ENCODE results near the gene PRRT2. TPM values are rescaled to one million over a fixed set of nuclear protein-coding genes. Genes with fewer than 3 reads are reported as not detected.
A peak's percentile ranks its signal among the peaks of the same experiment; 100 is the strongest.

The PRRT2 gene
- total and polyA plus RNA-seq, 10 of the 15 experiments (the other 5 are each of a cell fraction or from before 2014, with no cell fraction given) = 0.08 to 0.49 (median 0.12) TPM; not detected in 4

DNA sequence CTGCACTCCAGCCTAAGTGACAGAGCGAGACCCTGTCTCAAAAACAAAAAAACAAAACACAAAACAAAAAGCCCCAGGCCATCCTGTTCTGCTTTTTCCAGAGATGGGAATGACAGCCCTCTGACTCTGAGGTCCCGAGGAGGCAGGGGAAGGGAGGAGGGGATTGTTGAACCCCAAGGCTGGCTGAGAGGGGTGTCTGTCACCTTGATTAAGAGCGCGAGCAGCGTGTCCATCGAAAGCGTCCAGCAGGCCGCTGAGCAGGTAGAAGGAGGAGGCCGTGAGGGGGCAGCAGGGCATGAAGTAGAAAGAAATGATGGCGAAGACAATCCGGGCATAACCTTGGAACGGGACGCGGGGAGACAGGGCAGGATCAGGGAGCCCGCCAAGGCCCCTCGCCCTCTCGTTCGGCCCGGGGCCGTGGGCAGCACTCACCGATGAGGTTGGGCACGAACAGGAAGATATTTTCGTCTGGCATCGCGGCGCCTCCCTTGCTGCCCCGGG is 50.4 kb downstream of the PRRT2 start:
- RAD21 ChIA-PET (ENCODE audit: unreplicated experiment) = no interaction called here
- peaks cover 0 to 3% of the 10 kb centered on the region in 2 experiments; a peak in 2 of 4 replicates for H3K36me3 ChIP-seq (ENCODE audit: control insufficient read depth in 2 of 2, insufficient read depth in 2 of 2, low read length in 1 of 2)
- H2AFZ ChIP-seq (ENCODE audit: control insufficient read depth, low read depth, low read length) = peak overlapping the region; percentile 100
- no peak for FAIRE-seq
- H3K27me3 ChIP-seq (replicated peaks in 1 of 2; ENCODE audit: control insufficient read depth in 2 of 2, insufficient read depth in 2 of 2, low read length in 1 of 2) = 0 out of 4 replicates have a peak, but pooled peaks cover 0 to 1% of the 10 kb centered on the region in 2 experiments
- peak overlapping the region; percentile 95; the same call in 1 of the 2 replicates for H3K27ac ChIP-seq (ENCODE audit: control insufficient read depth, insufficient read depth)
- TF ChIP-seq YY1 (IDR thresholded peaks at IDR 0.05; ENCODE audit: low read depth, low read length) (0 out of 2 replicates have a peak, but pooled peaks have one; percentile 13), IRF4 (IDR thresholded peaks at IDR 0.05; ENCODE audit: low read depth, low read length) (no peak), NRF1 (conservative IDR thresholded peaks at IDR 0.05; ENCODE audit: low read depth, low read length) (no peak), CTCF (IDR thresholded peaks at IDR 0.05 in 2 of 3, conservative IDR thresholded peaks at IDR 0.05 in 1 of 3; ENCODE audit: control insufficient read depth in 2 of 3, extremely low read depth in 1 of 3, insufficient read depth in 1 of 3, low read depth in 3 of 3, low read length in 3 of 3) (peak in 1 of 3 experiments; percentile 32; a peak in 1 of 6 replicates), USF2 (IDR thresholded peaks at IDR 0.05; ENCODE audit: borderline replicate concordance, low read depth, low read length) (no peak), SREBF1 (IDR thresholded peaks at IDR 0.05; ENCODE audit: low read length) (no peak), RAD51 (IDR thresholded peaks at IDR 0.05) (no peak), LARP7 (IDR thresholded peaks at IDR 0.05) (0 out of 2 replicates have a peak, but pooled peaks have one; percentile 62), PKNOX1 (IDR thresholded peaks at IDR 0.05) (0 out of 2 replicates have a peak, but pooled peaks have one; percentile 6)
- no peaks in the 10 kb centered on the region for H4K20me1 ChIP-seq (ENCODE audit: control insufficient read depth, insufficient read depth)
- H3K4me1 ChIP-seq (ENCODE audit: control insufficient read depth, insufficient read depth, low read length) = peaks cover 4% of the 10 kb centered on the region
- CTCF ChIA-PET = interaction anchor here (0.6 to 1.5 kb wide), 2 partner anchors 15 to 164 kb away, joined by 3 to 6 read pairs; no protein-coding TSS in a partner anchor
- BruUV-seq (replicated peaks) = TSS peak; percentile 88
- peaks cover 7% of the 10 kb centered on the region for H3K79me2 ChIP-seq (ENCODE audit: control insufficient read depth, insufficient read depth, low read length)
- H3K4me3 ChIP-seq = peak overlapping the region; percentile 92
- SMC1A ChIA-PET (ENCODE audit: uncharacterized antibody, unreplicated experiment) = interaction anchor here (0.6 to 1.2 kb wide), 2 partner anchors 44 to 46 kb away, joined by 3 read pairs; no protein-coding TSS in a partner anchor
- WGBS (ENCODE audit: insufficient coverage, insufficient replicate concordance, low lambda C conversion rate, missing lambda C conversion rate) = under 1% methylated on average over 27 of the region's 27 CpGs
- ATAC-seq = peak; percentile 24
- POLR2A ChIA-PET = interaction anchor here (1.5 kb wide), 1 partner anchor 42 kb away, joined by 6 read pairs; the partner anchor contains the start of gene MVP
- no peaks in the 10 kb centered on the region for H3K9me3 ChIP-seq (replicated peaks; ENCODE audit: control insufficient read depth, insufficient read depth, low read length)
- H3K4me2 ChIP-seq (ENCODE audit: control insufficient read depth, insufficient read depth) = peak overlapping the region; percentile 48
- DNase-seq (ENCODE audit: low read depth, low spot score) = no peak
- peak overlapping the region; percentile 77 for H3K9ac ChIP-seq (ENCODE audit: control insufficient read depth, insufficient read depth, low read length)
- intact Hi-C loops (cut with micrococcal nuclease; ENCODE audit: unreplicated experiment) (loop anchor here (5.0 to 10.0 kb wide), 2 partner anchors 40 to 62 kb away; partner anchors contain the start of genes KCTD13 and MVP), in situ Hi-C loops (cut with MboI) (no loop called here)

Data from GM12878 (cell line).